GM12872 (cell line): ENCODE results near the gene PPCS.

Experiments used
- CTCF ChIP-seq: IDR thresholded peaks from 3 replicates; pipeline ENCODE4 v1.5.1; 2011; ENCODE audit warnings: low read depth, mild to moderate bottlenecking, low read length, moderate library complexity; ENCODE audit not compliant: insufficient read depth

The PPCS gene

GRCh38 chr1:42456010-42456753 lies at the start of gene PPCS, which contains the start of gene ZMYND12:
TSS of gene PPCS (plus strand) at chr1:42456543. CDS start at chr1:42456566, 23 bp downstream.
TSS of gene ZMYND12 (minus strand) at chr1:42456022. CDS start at chr1:42455997, 25 bp downstream.
- peak; percentile 18; the same call in 1 of the 3 replicates for TF ChIP-seq CTCF

- no peak for TF ChIP-seq CTCF
Observed at GRCh38 chr1:42414551-42415496, 41.5 kb upstream of the PPCS start.

GRCh38 chr1:42417166-42417565 lies 39.2 kb upstream of the PPCS start:
- no peak for TF ChIP-seq CTCF

DNA sequence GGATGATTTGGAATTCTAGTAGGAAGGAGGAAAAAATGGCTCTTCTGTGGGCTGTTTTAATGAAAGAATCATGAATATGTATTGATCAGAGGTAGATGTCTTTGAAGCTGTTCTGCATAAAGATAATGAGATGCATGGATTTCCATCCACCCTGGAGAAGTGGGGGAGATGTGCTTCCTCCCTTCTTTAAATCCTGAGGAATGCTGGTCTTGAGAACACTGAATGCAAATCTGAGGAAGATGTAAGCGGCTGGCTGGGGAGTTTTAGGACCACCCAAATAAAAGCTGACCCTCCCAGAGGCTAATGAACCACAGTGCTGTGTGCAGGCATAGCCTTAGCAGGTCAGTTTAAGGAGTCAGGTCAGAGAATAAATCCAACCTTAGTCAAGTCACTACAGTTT lies 37.8 kb upstream of the PPCS start:
- TF ChIP-seq CTCF, result no peak

DNA sequence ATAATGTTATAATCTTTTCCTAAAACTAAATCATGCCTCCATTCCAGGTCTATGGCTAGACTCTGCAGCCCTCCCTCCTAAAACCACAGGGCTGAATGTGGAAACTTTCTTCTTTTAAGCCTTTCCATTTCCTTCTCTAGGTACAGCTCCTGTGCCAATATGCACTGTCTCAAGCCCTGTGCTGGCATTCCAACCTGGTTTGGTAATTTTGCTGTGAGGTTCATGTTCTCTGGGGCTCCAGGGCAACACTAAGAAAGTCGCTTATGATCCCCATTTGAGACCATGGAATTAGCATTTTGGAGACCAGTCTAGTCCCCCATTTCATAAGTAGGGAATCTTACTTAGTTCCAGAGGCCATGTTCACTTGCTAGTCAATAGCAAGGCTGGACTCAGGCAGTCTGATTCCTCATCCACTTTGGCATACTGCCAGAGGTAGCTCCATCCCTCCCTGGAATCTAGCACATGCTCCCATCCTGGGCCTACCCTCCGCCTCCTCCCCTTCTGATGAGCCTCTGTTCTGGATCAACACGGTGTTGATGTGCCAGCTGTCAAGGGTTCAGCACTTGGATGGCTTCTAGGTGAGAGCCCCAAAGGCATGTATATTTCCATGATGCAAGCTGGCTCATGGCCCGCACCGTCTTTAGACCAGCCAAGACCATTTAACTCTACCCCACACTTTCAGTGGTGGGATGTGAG lies 37.1 kb upstream of the PPCS start:
- TF ChIP-seq CTCF, result no peak

- no peak for TF ChIP-seq CTCF
Observed at GRCh38 chr1:42420121-42420520, 36.2 kb upstream of the PPCS start.
